ENCODE measurements around the gene SPIN1. TPM values are rescaled to one million over a fixed set of nuclear protein-coding genes. Genes with fewer than 3 reads are reported as not detected.

SPIN1 gene
- total and polyA plus RNA-seq, 8 donors: 17.8 to 53.4 (median 28.8) TPM

- Histone ChIP-seq H3K4me1 (no peaks in the 10 kb centered on the region), H3K27ac (no peak overlapping the region), H3K4me3 (no peak overlapping the region), H3K36me3 (no peaks in the 10 kb centered on the region), H3K27me3 (no peaks in the 10 kb centered on the region), H3K9me3 (no peaks in the 10 kb centered on the region)
- DNase-seq (no peak), FAIRE-seq (no peak), ATAC-seq (no peak)
- 85 to 89% methylated on average over 2 of the region's 2 CpGs for WGBS, 2 donors
- intact Hi-C loops (cut with DNase I): no loop called here
- TF ChIP-seq CTCF (IDR thresholded peaks at IDR 0.05): no peak
These were observed 23.5 kb upstream of the SPIN1 start for GRCh38 chr9:88364706-88365105.

- no peaks in the 10 kb centered on the region for H3K4me1 ChIP-seq
- no peak overlapping the region for H3K4me3 ChIP-seq
- no peaks in the 10 kb centered on the region for H3K9me3 ChIP-seq
- no peak for TF ChIP-seq CTCF (IDR thresholded peaks at IDR 0.05)
- ATAC-seq (no peak), FAIRE-seq (no peak), DNase-seq (no peak)
- intact Hi-C loops (cut with DNase I): no loop called here
- H3K36me3 ChIP-seq: no peaks in the 10 kb centered on the region
- no peak overlapping the region for H3K27ac ChIP-seq
- no peaks in the 10 kb centered on the region for H3K27me3 ChIP-seq
These were observed 17.9 kb upstream of the SPIN1 start for GRCh38 chr9:88370346-88370745.

- 44 to 69% methylated on average over 2 of the region's 2 CpGs for WGBS, 2 donors
- ATAC-seq: no peak
These were observed 16.1 kb upstream of the SPIN1 start for GRCh38 chr9:88372103-88372654.

DNA sequence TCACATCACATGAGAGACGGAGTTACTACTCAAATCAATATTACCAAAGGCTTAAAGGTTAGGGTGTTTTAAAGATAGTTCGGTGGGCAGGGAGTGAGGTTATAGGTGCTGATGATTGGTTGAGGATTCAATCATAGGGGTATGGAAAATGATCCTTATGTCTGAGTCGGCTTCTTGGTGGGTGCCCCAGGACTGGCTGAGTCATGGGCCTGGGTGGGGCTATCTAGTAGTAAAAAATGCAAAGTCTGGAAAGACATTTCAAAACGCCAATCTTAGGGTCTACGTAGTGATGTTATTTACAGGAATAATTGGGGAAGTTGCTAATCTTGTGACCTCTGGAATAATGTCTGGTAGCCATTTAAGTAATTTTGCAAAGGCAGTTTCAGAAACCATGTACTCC is 15.2 kb upstream of the SPIN1 start:
- Histone ChIP-seq H3K9me3 (no peaks in the 10 kb centered on the region), H3K27ac (no peak overlapping the region), H3K27me3 (no peaks in the 10 kb centered on the region), H3K4me1 (no peaks in the 10 kb centered on the region), H3K4me3 (no peak overlapping the region), H3K36me3 (no peaks in the 10 kb centered on the region)
- ATAC-seq (no peak), DNase-seq (no peak), FAIRE-seq (no peak)
- intact Hi-C loops (cut with DNase I): no loop called here
- WGBS, 2 donors: 73 to 85% methylated on average over 5 of the region's 5 CpGs
- no peak for TF ChIP-seq CTCF (IDR thresholded peaks at IDR 0.05)

More at GRCh38 chr9:88372103-88372654, 16.1 kb upstream of the SPIN1 start:
- no peak overlapping the region for H3K4me3 ChIP-seq
- no peak for TF ChIP-seq CTCF (IDR thresholded peaks at IDR 0.05)
- DNase-seq (no peak), FAIRE-seq (no peak)
- no peaks in the 10 kb centered on the region for H3K9me3 ChIP-seq
- no peak overlapping the region for H3K27ac ChIP-seq
- no peaks in the 10 kb centered on the region for H3K27me3 ChIP-seq
- H3K4me1 ChIP-seq: no peaks in the 10 kb centered on the region
- no peaks in the 10 kb centered on the region for H3K36me3 ChIP-seq
- intact Hi-C loops (cut with DNase I): no loop called here

GRCh38 chr9:88378317-88378716 is 9.9 kb upstream of the SPIN1 start:
- no peaks in the 10 kb centered on the region for H3K9me3 ChIP-seq
- no peak overlapping the region for H3K27ac ChIP-seq
- H3K36me3 ChIP-seq: no peaks in the 10 kb centered on the region
- no peaks in the 10 kb centered on the region for H3K27me3 ChIP-seq
- 66 to 76% methylated on average over 2 of the region's 2 CpGs for WGBS, 2 donors
- no peaks in the 10 kb centered on the region for H3K4me1 ChIP-seq
- H3K4me3 ChIP-seq: no peak overlapping the region
- intact Hi-C loops (cut with DNase I): no loop called here
- ATAC-seq (no peak), DNase-seq (no peak), FAIRE-seq (no peak)
- TF ChIP-seq CTCF (IDR thresholded peaks at IDR 0.05): no peak
